Naive B cell (primary cell): ENCODE measurements around the gene APOA5. TPM values are rescaled to one million over a fixed set of nuclear protein-coding genes. Genes with fewer than 3 reads are reported as not detected.

ENCODE experiments used
- ATAC-seq, 2 donors: fragments of 150-1000 bp; cut with Tn5 transposase; 2 replicates each; pipeline ENCODE4 v1.10.0; 2021; ENCODE audit warnings: low read depth in 2 of 2, mild to moderate bottlenecking in 2 of 2, moderate library complexity in 2 of 2
- DNase-seq: peaks from one replicate; pipeline ENCODE4 v3.0.0; 2022
- H3K27ac Mint-ChIP-seq, 6 donors: one replicate each; pipeline ENCODE4 v1.8.0; 2020 to 2022; ENCODE audit warnings: mild to moderate bottlenecking in 6 of 6, mixed read lengths in 6 of 6, moderate library complexity in 5 of 6, inconsistent platforms in 2 of 6
- H3K27me3 Mint-ChIP-seq, 3 donors: one replicate each; pipeline ENCODE4 v1.8.0; 2021 to 2022; ENCODE audit warnings: mixed read lengths in 3 of 3, mild to moderate bottlenecking in 1 of 3
- H3K36me3 Mint-ChIP-seq, 2 donors: one replicate each; pipeline ENCODE4 v1.8.0; 2020 to 2022; ENCODE audit warnings: mixed read lengths in 2 of 2, inconsistent platforms in 1 of 2, mild to moderate bottlenecking in 1 of 2
- H3K4me1 Mint-ChIP-seq, 3 donors: one replicate each; pipeline ENCODE4 v1.8.0; 2020 to 2022; ENCODE audit warnings: mixed read lengths in 3 of 3, inconsistent platforms in 1 of 3, mild to moderate bottlenecking in 1 of 3, moderate library complexity in 1 of 3
- H3K4me3 Mint-ChIP-seq, 8 donors: one replicate each; pipeline ENCODE4 v1.8.0; 2020 to 2022; ENCODE audit warnings: mild to moderate bottlenecking in 8 of 8, mixed read lengths in 8 of 8, moderate library complexity in 8 of 8, inconsistent platforms in 2 of 8
- H3K9me3 Mint-ChIP-seq, 7 donors: one replicate each; pipeline ENCODE4 v1.8.0; 2020 to 2022; ENCODE audit warnings: mixed read lengths in 7 of 7, mild to moderate bottlenecking in 5 of 7, inconsistent platforms in 2 of 7, moderate library complexity in 1 of 7
- polyA plus RNA-seq, 6 donors: library from polyadenylated mRNA; unstranded; fragments of 300-500 nt; fragmentation: Illumina TruSeq; gene quantifications; one replicate each; pipeline ENCODE4 v1.2.3, GENCODE V29; 2021; ENCODE audit warnings: low read depth in 6 of 6

APOA5 gene
- polyA plus RNA-seq, 6 donors from 2014 or later = not detected

DNA sequence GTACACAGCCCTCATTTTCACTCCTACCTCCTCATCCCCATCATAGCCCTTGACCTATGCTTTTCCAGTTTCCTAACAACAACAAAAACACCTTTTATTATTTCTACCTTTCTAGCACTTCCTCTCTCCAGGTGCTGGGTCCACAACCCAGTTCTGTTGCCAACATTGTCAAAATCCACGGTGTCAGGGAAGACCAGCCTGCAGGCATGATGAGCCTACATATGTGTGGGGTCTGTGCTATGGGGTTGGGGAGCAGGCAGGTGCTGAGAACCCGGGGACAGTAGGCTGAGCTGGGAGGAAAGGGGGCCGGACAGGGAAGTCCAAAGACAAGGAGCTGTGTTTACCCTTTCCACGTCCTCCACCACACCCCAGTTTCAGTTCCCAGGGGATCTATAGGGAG lies 3.1 kb downstream of the APOA5 start:
- no peak for DNase-seq
- Mint-ChIP-seq H3K27me3 (peaks cover 0 to 9% (median 5%) of the 10 kb centered on the region in 3 donors), H3K27ac (peak overlapping the region; percentile 93 to 98 (median 98)), H3K4me3 (peak overlapping the region; percentile 77 to 99 (median 98)), H3K4me1 (peaks cover 27 to 41% (median 36%) of the 10 kb centered on the region in 3 donors), H3K9me3 (no peaks in the 10 kb centered on the region), H3K36me3 (peaks cover 13 to 15% of the 10 kb centered on the region in 2 donors)
- no peak for ATAC-seq

- Mint-ChIP-seq H3K27ac (peak within 1 kb of the TSS; percentile 93 to 98 (median 98)), H3K4me1 (peaks cover 24 to 41% (median 36%) of the 10 kb centered on the region in 3 donors), H3K9me3 (no peaks in the 10 kb centered on the region), H3K4me3 (peak within 1 kb of the TSS; percentile 77 to 99 (median 98)), H3K27me3 (peaks cover 0 to 9% (median 2%) of the 10 kb centered on the region in 3 donors), H3K36me3 (peaks cover 15 to 19% of the 10 kb centered on the region in 2 donors)
- DNase-seq = peak; percentile 82
- peak; percentile 92 to 93 for ATAC-seq
Measured at GRCh38 chr11:116787786-116788486, 3.7 kb downstream of the APOA5 start, which contains the start of gene ZPR1. ZPR1 (minus strand) TSS chr11:116788023; CDS start chr11:116787990, 33 bp downstream.

DNA sequence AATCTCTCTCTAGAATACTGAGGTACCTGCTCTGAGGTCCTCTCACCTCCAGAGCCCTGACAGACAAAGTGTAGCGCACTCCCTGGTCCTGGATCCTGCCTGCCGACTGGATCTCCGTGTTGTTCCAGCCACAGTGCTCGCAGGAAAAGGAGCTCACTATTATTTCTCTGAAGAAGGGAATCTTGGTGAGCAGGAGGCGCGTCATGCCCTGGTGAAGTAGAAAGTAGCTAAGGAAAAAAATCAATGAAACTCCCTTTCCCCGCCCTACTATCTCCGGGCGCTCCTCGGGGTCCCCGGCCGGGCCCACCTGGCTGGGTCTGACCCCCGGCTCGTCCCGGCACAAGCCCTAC lies 4.3 kb downstream of the APOA5 start:
- peaks cover 22 to 41% (median 36%) of the 10 kb centered on the region in 3 donors for H3K4me1 Mint-ChIP-seq
- no peak for DNase-seq
- peaks cover 0 to 9% (median 0%) of the 10 kb centered on the region in 3 donors for H3K27me3 Mint-ChIP-seq
- H3K36me3 Mint-ChIP-seq = peaks cover 17 to 19% of the 10 kb centered on the region in 2 donors
- no peaks in the 10 kb centered on the region for H3K9me3 Mint-ChIP-seq
- peak in 1 of 2 donors; percentile 15 for ATAC-seq
- H3K4me3 Mint-ChIP-seq = peak overlapping the region; percentile 77 to 99 (median 96)
- peak overlapping the region; percentile 63 to 98 (median 89) for H3K27ac Mint-ChIP-seq

DNA sequence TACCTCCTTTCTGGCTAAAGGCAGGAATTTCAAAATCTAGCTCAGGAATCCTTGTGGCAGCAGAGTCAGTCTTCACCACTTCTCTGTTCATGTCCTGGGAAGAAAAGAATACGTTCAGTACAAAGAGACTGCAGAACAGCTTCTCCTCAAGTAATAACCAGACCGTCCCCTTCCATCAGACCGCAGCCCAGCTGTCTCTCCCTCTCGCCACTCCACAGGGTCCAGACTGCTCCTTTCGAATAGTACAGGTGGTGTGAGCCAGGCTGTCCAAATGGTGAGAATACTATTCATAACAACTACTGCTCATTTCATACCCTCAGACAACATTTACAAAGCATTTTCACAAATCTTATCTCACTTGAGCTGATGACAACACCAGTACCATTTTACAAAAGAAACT lies 4.7 kb downstream of the APOA5 start:
- ATAC-seq = no peak
- Mint-ChIP-seq H3K36me3 (peaks cover 19 to 21% of the 10 kb centered on the region in 2 donors), H3K4me1 (peaks cover 22 to 41% (median 36%) of the 10 kb centered on the region in 3 donors)

DNA sequence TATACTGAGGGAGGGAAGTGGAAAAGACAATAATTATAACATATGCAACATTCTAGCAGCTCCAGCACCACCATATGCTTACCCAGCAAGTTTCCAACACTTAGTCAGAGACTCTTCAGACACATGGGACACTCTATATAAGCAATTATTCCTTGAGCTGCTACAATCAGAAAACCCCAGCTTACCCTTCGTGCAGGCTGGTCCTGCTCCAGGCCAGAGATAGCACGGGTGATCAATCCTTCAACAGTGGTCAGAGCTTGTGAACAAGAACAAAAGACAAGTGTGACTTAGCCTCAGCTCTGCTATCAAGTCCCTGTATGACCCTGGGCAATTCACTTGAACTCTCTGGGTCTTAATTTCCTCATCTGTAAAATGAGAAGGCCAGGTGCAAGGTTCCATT lies 5.4 kb downstream of the APOA5 start:
- peak overlapping the region in 7 of 8 donors; percentile 77 to 99 (median 98) for H3K4me3 Mint-ChIP-seq
- no peaks in the 10 kb centered on the region for H3K9me3 Mint-ChIP-seq
- peak overlapping the region in 1 of 6 donors; percentile 70 for H3K27ac Mint-ChIP-seq
- peaks cover 20 to 38% (median 34%) of the 10 kb centered on the region in 3 donors for H3K4me1 Mint-ChIP-seq
- ATAC-seq = no peak
- peaks cover 21 to 25% of the 10 kb centered on the region in 2 donors for H3K36me3 Mint-ChIP-seq
- DNase-seq = no peak
- H3K27me3 Mint-ChIP-seq = peaks cover 0 to 9% (median 0%) of the 10 kb centered on the region in 3 donors

More for the DNA sequence above, 4.7 kb downstream of the APOA5 start:
- peak overlapping the region; percentile 77 to 99 (median 96) for H3K4me3 Mint-ChIP-seq
- peaks cover 0 to 9% (median 0%) of the 10 kb centered on the region in 3 donors for H3K27me3 Mint-ChIP-seq
- peak overlapping the region; percentile 63 to 98 (median 89) for H3K27ac Mint-ChIP-seq
- DNase-seq = no peak
- no peaks in the 10 kb centered on the region for H3K9me3 Mint-ChIP-seq

GRCh38 chr11:116782728-116783127 lies 9.0 kb downstream of the APOA5 start:
- Mint-ChIP-seq H3K27me3 (no peaks in the 10 kb centered on the region), H3K9me3 (no peaks in the 10 kb centered on the region), H3K36me3 (peaks cover 35 to 40% of the 10 kb centered on the region in 2 donors), H3K4me1 (peaks cover 14 to 21% (median 20%) of the 10 kb centered on the region in 3 donors), H3K4me3 (no peak overlapping the region), H3K27ac (peak overlapping the region in 3 of 6 donors; percentile 16 to 41 (median 22))
- DNase-seq (no peak), ATAC-seq (no peak)

DNA sequence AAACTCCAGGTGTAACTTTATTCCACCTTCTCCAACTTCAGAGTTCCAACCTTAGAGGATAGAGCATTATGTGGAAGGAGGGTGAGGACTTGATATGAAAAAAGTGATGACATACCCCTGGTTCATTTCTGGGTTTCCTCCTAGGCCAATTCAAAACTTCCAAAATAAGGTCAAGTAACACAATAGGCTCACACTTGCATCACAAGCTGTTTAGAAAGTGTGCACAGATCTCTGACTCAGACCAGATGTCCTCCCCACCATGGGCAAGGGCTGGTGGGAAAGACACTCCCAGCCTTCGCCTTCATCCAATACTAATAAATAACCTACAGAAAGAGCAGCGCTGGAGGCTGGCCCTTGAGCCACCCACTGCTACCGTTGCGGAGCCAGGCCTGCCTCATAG lies 13.1 kb downstream of the APOA5 start:
- H3K4me3 Mint-ChIP-seq = peak overlapping the region in 1 of 8 donors; percentile 8
- H3K27ac Mint-ChIP-seq = peak overlapping the region in 1 of 6 donors; percentile 71
- peaks cover 5 to 13% (median 9%) of the 10 kb centered on the region in 3 donors for H3K4me1 Mint-ChIP-seq
- no peak for ATAC-seq
- H3K9me3 Mint-ChIP-seq = no peaks in the 10 kb centered on the region
- no peaks in the 10 kb centered on the region for H3K27me3 Mint-ChIP-seq
- no peak for DNase-seq
- H3K36me3 Mint-ChIP-seq = peaks cover 26 to 27% of the 10 kb centered on the region in 2 donors

GRCh38 chr11:116777056-116777455 lies 14.6 kb downstream of the APOA5 start:
- ATAC-seq (no peak), DNase-seq (no peak)
- Mint-ChIP-seq H3K4me1 (peaks cover 15 to 23% (median 17%) of the 10 kb centered on the region in 3 donors), H3K9me3 (no peaks in the 10 kb centered on the region), H3K36me3 (peaks cover 20 to 21% of the 10 kb centered on the region in 2 donors), H3K27me3 (no peaks in the 10 kb centered on the region), H3K27ac (peak overlapping the region in 3 of 6 donors; percentile 1 to 57 (median 21)), H3K4me3 (no peak overlapping the region)

- H3K27me3 Mint-ChIP-seq = no peaks in the 10 kb centered on the region
- H3K36me3 Mint-ChIP-seq = peaks cover 18 to 21% of the 10 kb centered on the region in 2 donors
- ATAC-seq (no peak), DNase-seq (no peak)
- no peak overlapping the region for H3K27ac Mint-ChIP-seq
- peak overlapping the region in 1 of 8 donors; percentile 60 for H3K4me3 Mint-ChIP-seq
- no peaks in the 10 kb centered on the region for H3K9me3 Mint-ChIP-seq
- peaks cover 20 to 26% (median 22%) of the 10 kb centered on the region in 3 donors for H3K4me1 Mint-ChIP-seq
Measured at GRCh38 chr11:116776522-116776984, 15.1 kb downstream of the APOA5 start.

DNA sequence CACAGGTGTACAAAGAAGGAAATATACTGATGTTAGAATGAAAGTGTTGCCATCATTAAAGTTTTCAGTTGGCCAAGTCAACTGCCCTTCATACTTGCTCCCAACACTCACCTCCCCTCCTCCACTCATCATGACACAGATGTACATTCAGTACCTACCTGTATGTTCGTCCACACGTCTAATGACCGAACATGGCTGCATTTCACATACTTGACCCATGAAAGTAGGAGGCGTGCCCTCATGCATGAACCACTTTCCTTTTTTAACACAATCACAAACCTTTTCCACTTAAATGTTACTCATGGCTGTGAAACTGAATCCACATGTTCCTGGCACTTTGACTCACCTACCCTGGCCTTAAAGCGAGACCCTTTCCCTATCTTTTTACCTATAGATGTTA lies 15.7 kb downstream of the APOA5 start:
- H3K27me3 Mint-ChIP-seq = no peaks in the 10 kb centered on the region
- peaks cover 12 to 15% of the 10 kb centered on the region in 2 donors for H3K36me3 Mint-ChIP-seq
- H3K4me1 Mint-ChIP-seq = peaks cover 25 to 26% (median 25%) of the 10 kb centered on the region in 3 donors
- peak overlapping the region in 2 of 6 donors; percentile 78 to 94 for H3K27ac Mint-ChIP-seq
- peak overlapping the region in 1 of 8 donors; percentile 60 for H3K4me3 Mint-ChIP-seq
- DNase-seq = no peak
- no peaks in the 10 kb centered on the region for H3K9me3 Mint-ChIP-seq
- ATAC-seq = no peak

DNA sequence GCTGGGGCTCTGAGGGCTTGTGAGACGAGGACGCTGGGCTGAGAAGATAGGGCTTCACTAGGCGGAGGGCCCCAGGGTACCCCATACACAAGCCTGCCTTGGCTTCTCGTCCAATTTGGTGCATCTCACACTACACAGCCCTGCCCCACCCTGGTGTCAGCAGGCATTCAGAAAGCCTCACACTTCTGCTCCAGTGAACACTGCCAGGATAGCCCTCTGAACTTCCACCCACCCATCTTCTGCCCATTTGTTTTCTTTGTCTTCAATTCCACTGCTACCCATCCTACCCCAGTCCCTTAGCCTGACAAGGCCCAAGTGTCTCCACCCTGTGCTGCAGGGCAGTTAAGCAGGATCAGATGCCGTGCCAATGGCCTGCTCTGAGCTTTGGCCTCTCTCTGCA lies 17.0 kb downstream of the APOA5 start:
- Mint-ChIP-seq H3K36me3 (peaks cover 10 to 11% of the 10 kb centered on the region in 2 donors), H3K27me3 (no peaks in the 10 kb centered on the region), H3K9me3 (no peaks in the 10 kb centered on the region), H3K4me3 (peak overlapping the region in 3 of 8 donors; percentile 29 to 75 (median 72)), H3K4me1 (peaks cover 26 to 30% (median 28%) of the 10 kb centered on the region in 3 donors), H3K27ac (peak overlapping the region in 5 of 6 donors; percentile 15 to 87 (median 53))
- ATAC-seq (no peak), DNase-seq (no peak)

DNA sequence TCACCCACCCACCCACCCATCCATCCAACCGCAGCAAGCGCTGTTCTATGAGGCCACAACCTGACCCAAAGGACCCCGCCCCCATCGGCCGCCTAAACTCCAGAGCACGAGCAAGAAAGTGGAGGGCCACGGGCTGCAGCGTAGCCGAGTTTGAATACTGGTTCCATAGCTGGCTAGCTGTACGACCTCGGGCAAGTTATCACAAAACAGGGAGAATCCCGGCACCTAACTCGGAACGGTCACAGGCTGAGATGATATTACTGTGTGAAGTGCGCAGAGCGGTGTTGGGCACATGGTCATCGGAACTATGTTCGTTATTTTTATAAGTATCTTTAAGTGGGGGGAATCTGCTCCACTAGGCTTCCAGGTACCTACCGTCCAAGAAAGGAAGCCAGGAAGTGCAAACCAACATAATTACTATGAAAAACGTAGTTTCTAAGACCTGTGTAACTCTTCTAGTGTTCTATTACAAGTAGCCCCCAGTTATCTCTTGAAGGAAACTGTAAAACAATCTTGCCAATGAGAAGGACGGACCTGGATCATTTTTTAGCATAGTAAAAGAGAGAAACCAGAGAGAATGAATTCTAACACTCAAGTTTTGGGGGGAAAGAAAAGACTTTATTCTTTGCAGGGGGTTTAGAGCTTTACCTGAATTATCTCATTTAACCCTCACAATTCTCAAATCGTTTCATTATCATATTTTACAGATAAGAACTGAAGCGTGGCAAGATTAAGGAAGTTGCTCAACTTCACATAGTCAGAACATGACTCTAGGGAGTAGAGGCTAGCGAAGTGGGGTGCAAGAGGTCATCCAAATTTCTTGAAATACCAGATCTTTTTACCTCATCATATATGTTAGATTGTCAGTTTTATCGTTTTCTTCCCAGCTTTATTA lies 18.2 kb downstream of the APOA5 start:
- Mint-ChIP-seq H3K36me3 (peaks cover 0 to 8% of the 10 kb centered on the region in 2 donors), H3K27ac (peak overlapping the region; percentile 98 to 100 (median 99)), H3K27me3 (no peaks in the 10 kb centered on the region), H3K9me3 (no peaks in the 10 kb centered on the region), H3K4me3 (peak overlapping the region; percentile 94 to 100 (median 99)), H3K4me1 (peaks cover 26 to 36% (median 32%) of the 10 kb centered on the region in 3 donors)
- ATAC-seq (peak; percentile 4 to 29), DNase-seq (peak; percentile 26)
